Jurkat, Clone E6-1 (cell line): ENCODE results near the gene SPHK2.

Experiments used
- DNase-seq: peaks from one replicate; pipeline ENCODE4 v3.0.0-alpha.2; 2011; ENCODE audit warnings: low read depth, low spot score
- H3K4me3 ChIP-seq: 2 replicates; pipeline ENCODE4 v1.5.1; 2011; ENCODE audit warnings: mild to moderate bottlenecking, low read length, control low read depth, moderate library complexity

SPHK2 gene

GRCh38 chr19:48600679-48601417 lies 18.5 kb upstream of the SPHK2 start:
- H3K4me3 ChIP-seq, result no peak overlapping the region
- no peak for DNase-seq

GRCh38 chr19:48603001-48603400 lies 16.3 kb upstream of the SPHK2 start:
- DNase-seq, result no peak

DNA sequence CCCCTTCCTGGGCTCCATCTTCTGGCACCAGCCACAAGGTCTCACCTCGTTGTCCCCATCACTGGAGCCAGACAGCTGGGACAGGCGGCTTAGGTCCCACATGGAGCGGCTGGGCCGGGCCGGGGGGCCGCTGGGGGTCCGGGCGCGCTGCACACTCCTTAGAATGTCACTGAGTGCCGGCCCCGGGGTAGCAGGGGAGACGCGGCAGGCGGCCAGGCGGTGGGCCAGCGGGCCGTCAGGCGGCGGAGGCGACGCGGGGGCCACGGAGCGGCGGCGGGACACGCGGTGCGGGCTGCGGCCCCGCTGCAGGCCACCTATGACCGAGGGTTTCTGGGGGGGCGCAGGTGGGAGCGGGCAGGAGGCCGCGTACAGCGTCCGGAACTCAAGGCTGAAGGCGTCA lies 15.9 kb upstream of the SPHK2 start:
- H3K4me3 ChIP-seq, result no peak overlapping the region
- no peak for DNase-seq

More at GRCh38 chr19:48603001-48603400, 16.3 kb upstream of the SPHK2 start:
- no peak overlapping the region for H3K4me3 ChIP-seq

- DNase-seq, result no peak
- no peak overlapping the region for H3K4me3 ChIP-seq
Observed at GRCh38 chr19:48603850-48604249, 15.5 kb upstream of the SPHK2 start.

- no peak for DNase-seq
- H3K4me3 ChIP-seq, result no peak within 1 kb of the TSS
Observed at GRCh38 chr19:48606463-48607358, 12.6 kb upstream of the SPHK2 start, which contains the start of gene SPACA4. Gene SPACA4, plus strand, starts transcription at chr19:48606742. Its CDS starts 237 bp downstream, at chr19:48606979.

GRCh38 chr19:48607359-48607755 lies 11.9 kb upstream of the SPHK2 start:
- DNase-seq, result no peak
- H3K4me3 ChIP-seq, result no peak overlapping the region

- peak; percentile 57 for DNase-seq
- H3K4me3 ChIP-seq, result peak overlapping the region; percentile 5; the same call in 1 of the 2 replicates
Observed at GRCh38 chr19:48608798-48609263, 10.5 kb upstream of the SPHK2 start.

DNA sequence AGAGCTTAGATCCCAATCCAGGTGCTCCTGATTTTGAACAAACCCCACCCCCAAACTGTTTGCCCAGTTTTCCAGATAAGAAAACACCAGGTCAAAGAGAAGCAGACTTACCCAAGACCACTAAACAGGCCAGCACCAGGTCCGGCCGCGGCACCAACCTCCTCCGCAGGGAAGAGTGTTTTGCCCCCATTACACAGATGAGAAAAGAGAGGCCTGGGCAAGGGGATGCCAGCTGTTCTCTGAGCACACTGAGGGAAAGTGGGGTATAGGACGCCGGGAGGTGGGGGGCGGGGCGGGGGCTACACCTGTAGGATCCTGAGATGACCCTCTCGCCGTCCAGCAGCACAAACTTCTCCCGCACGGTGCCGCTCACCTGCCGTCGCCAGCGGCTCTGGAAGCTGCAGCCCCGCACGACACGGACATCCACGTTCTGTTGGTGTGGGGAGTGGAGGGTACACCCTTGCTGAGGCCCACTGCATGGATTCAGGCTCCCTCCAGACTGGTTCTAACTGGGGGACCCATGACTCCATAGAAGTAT lies 9.7 kb upstream of the SPHK2 start:
- H3K4me3 ChIP-seq, result no peak overlapping the region
- DNase-seq, result no peak

DNA sequence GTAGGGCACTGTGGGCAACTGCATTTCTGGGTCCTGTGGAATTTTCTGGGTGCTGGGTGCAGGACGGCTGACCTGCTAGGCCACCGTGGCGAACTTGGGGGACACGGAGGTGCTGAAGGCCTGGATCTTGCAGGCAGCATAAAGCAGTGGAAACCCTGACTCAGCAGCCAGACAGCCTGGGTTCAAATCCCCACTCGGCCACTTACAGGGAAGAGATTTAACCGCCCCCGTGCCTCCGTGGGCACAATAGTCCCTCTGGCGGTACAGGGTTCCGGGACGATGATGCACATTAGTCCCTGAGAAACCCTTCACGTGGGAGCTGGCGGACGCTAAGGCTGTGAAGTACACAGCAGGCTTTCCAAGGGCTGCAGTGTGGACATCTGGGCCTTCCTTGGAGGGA lies 7.4 kb upstream of the SPHK2 start:
- no peak for DNase-seq

GRCh38 chr19:48613024-48613851 lies 6.1 kb upstream of the SPHK2 start:
- no peak for DNase-seq
- no peak overlapping the region for H3K4me3 ChIP-seq

More for the DNA sequence above, 7.4 kb upstream of the SPHK2 start:
- H3K4me3 ChIP-seq, result no peak overlapping the region

DNA sequence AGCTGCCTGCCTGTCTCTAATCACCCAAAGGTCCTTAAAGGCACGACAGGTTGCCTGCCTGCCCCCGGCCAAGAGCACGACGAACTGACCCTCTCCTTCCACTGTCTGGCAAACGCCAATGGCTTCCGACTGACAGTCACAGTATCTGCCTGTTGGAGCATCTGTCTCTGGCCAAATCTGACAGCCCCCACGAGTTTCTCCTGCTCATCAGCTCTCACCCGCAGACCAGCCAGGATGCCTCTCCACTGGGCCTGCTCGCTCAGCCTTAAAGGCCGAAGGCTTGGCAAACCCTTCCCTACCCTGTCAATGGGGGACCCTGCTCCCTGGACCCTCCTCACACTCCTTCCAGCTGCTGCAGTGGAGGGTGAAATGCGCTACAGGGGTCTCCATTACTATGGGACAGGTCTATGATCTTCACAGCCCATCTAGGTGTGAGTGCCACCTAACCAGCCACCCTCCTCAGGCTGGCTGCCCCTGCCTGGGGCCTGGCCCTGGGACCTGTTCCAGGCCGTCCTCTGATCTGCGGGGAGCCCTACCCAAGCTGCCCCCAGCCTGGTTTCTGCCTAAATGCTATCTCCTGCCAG lies 5.4 kb upstream of the SPHK2 start:
- DNase-seq, result no peak

GRCh38 chr19:48614436-48615230 lies 4.7 kb upstream of the SPHK2 start, which contains the start of gene FAM83E:
Gene FAM83E, minus strand, starts transcription at chr19:48615076. Its CDS starts 1,704 bp downstream, at chr19:48613372.
- no peak within 1 kb of the TSS for H3K4me3 ChIP-seq
- DNase-seq, result no peak

More for the DNA sequence above, 5.4 kb upstream of the SPHK2 start:
- H3K4me3 ChIP-seq, result no peak overlapping the region

DNA sequence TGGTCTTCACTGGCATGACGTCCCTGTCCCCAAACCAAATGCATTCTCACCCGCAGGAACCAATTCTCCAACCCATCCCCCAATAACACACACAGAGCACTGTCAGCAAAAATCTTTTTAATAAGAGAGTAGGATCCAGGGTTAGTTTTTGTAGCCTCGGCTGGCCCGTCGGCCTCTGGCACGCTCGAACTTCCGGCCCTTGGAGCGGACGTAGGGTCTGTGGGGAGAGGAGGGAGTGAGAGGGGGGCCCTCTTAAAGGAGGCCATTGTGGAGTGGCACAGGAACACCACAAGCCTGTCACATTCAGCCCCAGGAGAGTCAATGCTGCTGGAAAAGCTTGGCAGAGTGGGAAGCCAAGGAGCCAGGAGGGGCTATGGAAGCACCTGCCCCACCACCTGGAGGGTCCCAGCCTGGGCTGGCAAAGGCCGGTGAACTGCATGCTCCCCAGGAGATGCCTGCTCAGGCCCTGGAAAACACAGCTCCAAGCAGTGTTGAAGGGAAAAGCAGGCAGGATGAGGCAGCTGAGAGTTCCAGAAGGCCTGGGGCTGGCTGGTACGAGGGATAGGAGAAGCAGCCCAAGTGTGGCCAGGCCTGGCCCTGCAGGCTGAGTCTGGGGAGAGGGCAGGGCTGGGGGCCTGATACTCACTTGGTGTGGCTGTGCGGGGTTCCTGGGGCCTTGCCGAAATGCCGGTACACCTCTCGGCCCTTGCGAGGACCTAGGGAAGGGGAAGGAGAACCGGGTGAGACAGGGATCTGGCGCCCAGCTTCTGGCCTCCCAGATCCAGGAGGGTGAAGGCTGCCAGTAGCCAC lies 3.9 kb upstream of the SPHK2 start:
- H3K4me3 ChIP-seq, result no peak overlapping the region
- no peak for DNase-seq

- no peak overlapping the region for H3K4me3 ChIP-seq
- DNase-seq, result no peak
Observed at GRCh38 chr19:48616041-48616436, 3.3 kb upstream of the SPHK2 start.

- no peak overlapping the region for H3K4me3 ChIP-seq
- no peak for DNase-seq
Observed at GRCh38 chr19:48616491-48617056, 2.7 kb upstream of the SPHK2 start.

- DNase-seq, result no peak
- peak overlapping the region; percentile 100 for H3K4me3 ChIP-seq
Observed at GRCh38 chr19:48617146-48617937, 2.0 kb upstream of the SPHK2 start.
